Smooth muscle cell (in vitro differentiated cells): Measurements from ENCODE around the gene RGPD3. TPM values are rescaled to one million over a fixed set of nuclear protein-coding genes. Genes with fewer than 3 reads are reported as not detected.
"Not testable (repeated sequence)": the region's sequence is repeated elsewhere in the genome, so short reads cannot be mapped to it uniquely, and the experiment has no call there.

Experiments used
- DNase-seq: peaks from one replicate; lab custom pipeline; 2025; ENCODE audit not compliant: unreplicated experiment; lab: John Stamatoyannopoulos, UW
- H2AFZ ChIP-seq: fragments of 200-600 bp; sonication (generic); 2 replicates; pipeline ENCODE4 v1.6.0; 2016; ENCODE audit warnings: antibody characterized with exemption, low read depth, mild to moderate bottlenecking
- H3F3A ChIP-seq: fragments of 200-600 bp; sonication (generic); 2 replicates; pipeline ENCODE4 v1.6.0; 2017; ENCODE audit warnings: antibody characterized with exemption, low read depth
- H3K27ac ChIP-seq: fragments of 200-600 bp; sonication (generic); 2 replicates; pipeline ENCODE4 v1.5.1; 2016; ENCODE audit warnings: low read depth, mild to moderate bottlenecking
- H3K27me3 ChIP-seq: fragments of 200-600 bp; sonication (generic); 2 replicates; pipeline ENCODE4 v1.6.1; 2016; ENCODE audit warnings: low read depth, mild to moderate bottlenecking
- H3K36me3 ChIP-seq: fragments of 200-600 bp; sonication (generic); 2 replicates; pipeline ENCODE4 v1.5.1; 2016; ENCODE audit warnings: low read depth
- H3K4me1 ChIP-seq: fragments of 200-600 bp; sonication (generic); 2 replicates; pipeline ENCODE4 v1.5.1; 2016; ENCODE audit warnings: low read depth
- H3K4me2 ChIP-seq: fragments of 200-600 bp; sonication (generic); 2 replicates; pipeline ENCODE4 v1.6.0; 2016; ENCODE audit warnings: mild to moderate bottlenecking
- H3K4me3 ChIP-seq: fragments of 200-600 bp; sonication (generic); 2 replicates; pipeline ENCODE4 v1.5.1; 2016; ENCODE audit warnings: mild to moderate bottlenecking
- H3K79me2 ChIP-seq: fragments of 200-600 bp; sonication (generic); 2 replicates; pipeline ENCODE4 v1.6.0; 2016; ENCODE audit warnings: low read depth, mild to moderate bottlenecking
- H3K9ac ChIP-seq: fragments of 200-600 bp; sonication (generic); 2 replicates; pipeline ENCODE4 v1.6.0; 2016; ENCODE audit warnings: low read depth
- H3K9me3 ChIP-seq: fragments of 200-600 bp; sonication (generic); replicated peaks from 2 replicates; pipeline ENCODE4 v1.5.1; 2016; ENCODE audit warnings: low read depth
- H4K20me1 ChIP-seq: fragments of 200-600 bp; sonication (generic); 2 replicates; pipeline ENCODE4 v1.6.0; 2016; ENCODE audit warnings: low read depth
- WGBS: methylation state at CpG from one replicate; pipeline ENCODE4 v1.1.7; 2016; ENCODE audit warnings: low lambda C conversion rate; 5-methylcytosine and 5-hydroxymethylcytosine counted together
- polyA plus RNA-seq: library from polyadenylated mRNA; unstranded; fragments of >200 nt; fragmentation: Nextera tagmentation; extraction: Ambion mirVana; gene quantifications from 2 replicates; pipeline ENCODE4 v1.2.1, GENCODE V29; 2016
- total RNA-seq: library from RNA; depleted of rRNA; stranded (reverse); fragments of >200 nt; gene quantifications from 2 replicates; pipeline ENCODE4 v1.2.3, GENCODE V29; 2014

RGPD3 gene
- total and polyA plus RNA-seq, 2 experiments from 2014 or later, result 0.04 TPM; not detected in 1

GRCh38 chr2:106502351-106502750, 34.1 kb upstream of the RGPD3 start:
- not testable (repeated sequence) for H3K9me3 ChIP-seq, H3K4me2 ChIP-seq, H3K9ac ChIP-seq, H3K27ac ChIP-seq, H3K36me3 ChIP-seq, H3K79me2 ChIP-seq, H2AFZ ChIP-seq, H3K4me1 ChIP-seq, DNase-seq, H4K20me1 ChIP-seq, H3K4me3 ChIP-seq, H3K27me3 ChIP-seq, H3F3A ChIP-seq
- 99% methylated on average over 8 of the region's 8 CpGs for WGBS

DNA sequence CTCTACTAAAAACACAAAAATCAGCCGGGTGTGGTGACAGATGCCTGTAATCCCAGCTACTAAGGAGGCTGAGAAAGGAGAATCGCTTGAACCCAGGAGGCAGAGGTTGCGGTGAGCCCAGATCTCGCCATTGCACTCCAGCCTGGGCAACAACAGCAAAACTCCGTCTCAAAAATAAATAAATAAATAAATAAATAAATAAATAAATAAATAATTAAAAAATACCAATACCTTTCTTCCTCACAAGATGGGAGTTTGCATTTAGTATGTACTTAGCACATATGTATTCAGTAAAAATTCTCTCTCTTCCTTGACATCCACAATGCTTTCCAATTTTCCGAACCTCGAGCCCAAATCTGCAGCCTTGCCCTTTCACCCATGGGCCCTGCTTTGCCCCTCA, 32.1 kb upstream of the RGPD3 start:
- H3K27me3 ChIP-seq, H3K27ac ChIP-seq, DNase-seq, H3F3A ChIP-seq, H3K36me3 ChIP-seq, H3K4me2 ChIP-seq, H4K20me1 ChIP-seq, H3K4me1 ChIP-seq, H3K9me3 ChIP-seq, H3K79me2 ChIP-seq, H3K9ac ChIP-seq, H3K4me3 ChIP-seq, H2AFZ ChIP-seq: not testable (repeated sequence)
- 95% methylated on average over 6 of the region's 7 CpGs for WGBS

GRCh38 chr2:106498549-106498948, 30.3 kb upstream of the RGPD3 start:
- not testable (repeated sequence) for H3K4me1 ChIP-seq, H3K4me2 ChIP-seq, H3K4me3 ChIP-seq

DNA sequence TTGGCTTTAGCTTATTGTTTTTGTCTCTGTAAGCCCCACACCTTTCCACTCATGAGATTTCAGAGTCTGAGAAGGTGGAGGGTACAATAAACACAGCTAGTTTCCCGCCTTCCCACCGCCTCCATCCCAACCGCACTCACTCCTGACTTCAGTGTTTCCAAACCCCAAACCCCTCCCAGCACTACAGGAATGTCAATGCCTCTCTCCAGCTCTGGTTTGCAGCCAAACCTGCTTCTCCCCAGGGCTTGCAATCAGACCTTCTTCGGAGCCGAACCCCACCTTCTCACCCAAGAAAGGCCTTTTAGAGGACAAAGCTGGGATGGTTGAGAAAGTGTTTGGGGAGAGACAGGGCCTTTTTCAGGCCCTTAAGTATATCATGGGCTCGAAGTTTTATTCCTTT, 24.7 kb upstream of the RGPD3 start:
- not testable (repeated sequence) for H3K9ac ChIP-seq, H3K4me1 ChIP-seq, H3K79me2 ChIP-seq, H3K9me3 ChIP-seq, H3K4me2 ChIP-seq, H3F3A ChIP-seq, H3K4me3 ChIP-seq, H3K36me3 ChIP-seq, DNase-seq, H3K27ac ChIP-seq, H4K20me1 ChIP-seq, H3K27me3 ChIP-seq, H2AFZ ChIP-seq
- WGBS, result 61% methylated on average over 6 of the region's 6 CpGs

More at GRCh38 chr2:106498549-106498948, 30.3 kb upstream of the RGPD3 start:
- H3K27me3 ChIP-seq, H3K36me3 ChIP-seq, H2AFZ ChIP-seq, H3K27ac ChIP-seq, H3K9me3 ChIP-seq, H4K20me1 ChIP-seq, H3K79me2 ChIP-seq, H3K9ac ChIP-seq, DNase-seq, H3F3A ChIP-seq: not testable (repeated sequence)
- WGBS, result 86% methylated on average over 1 of the region's 1 CpG

- not testable (repeated sequence) for H3K4me3 ChIP-seq, H4K20me1 ChIP-seq, DNase-seq, H3F3A ChIP-seq, H3K27ac ChIP-seq, H2AFZ ChIP-seq, H3K9me3 ChIP-seq, H3K36me3 ChIP-seq, H3K4me1 ChIP-seq, H3K79me2 ChIP-seq, H3K4me2 ChIP-seq, H3K9ac ChIP-seq
- 83% methylated on average over 6 of the region's 6 CpGs for WGBS
- peaks cover 10% of the 10 kb centered on the region for H3K27me3 ChIP-seq
Observed at GRCh38 chr2:106492399-106492798, 24.2 kb upstream of the RGPD3 start.

- 77% methylated on average over 6 of the region's 6 CpGs for WGBS
- not testable (repeated sequence) for H3K4me2 ChIP-seq
Observed at GRCh38 chr2:106489701-106490100, 21.5 kb upstream of the RGPD3 start.

GRCh38 chr2:106487386-106488191, 19.4 kb upstream of the RGPD3 start:
- DNase-seq, H4K20me1 ChIP-seq, H3F3A ChIP-seq, H3K27ac ChIP-seq, H3K4me3 ChIP-seq, H3K4me1 ChIP-seq, H3K9ac ChIP-seq, H3K36me3 ChIP-seq, H3K9me3 ChIP-seq, H2AFZ ChIP-seq, H3K79me2 ChIP-seq, H3K4me2 ChIP-seq: not testable (repeated sequence)
- peaks cover 24% of the 10 kb centered on the region for H3K27me3 ChIP-seq
- WGBS, result 40% methylated on average over 34 of the region's 44 CpGs

More at GRCh38 chr2:106489701-106490100, 21.5 kb upstream of the RGPD3 start:
- not testable (repeated sequence) for H2AFZ ChIP-seq, H3K79me2 ChIP-seq, DNase-seq, H3K4me3 ChIP-seq, H3K9ac ChIP-seq, H4K20me1 ChIP-seq, H3F3A ChIP-seq, H3K36me3 ChIP-seq, H3K4me1 ChIP-seq, H3K27ac ChIP-seq, H3K9me3 ChIP-seq
- H3K27me3 ChIP-seq, result peaks cover 24% of the 10 kb centered on the region

DNA sequence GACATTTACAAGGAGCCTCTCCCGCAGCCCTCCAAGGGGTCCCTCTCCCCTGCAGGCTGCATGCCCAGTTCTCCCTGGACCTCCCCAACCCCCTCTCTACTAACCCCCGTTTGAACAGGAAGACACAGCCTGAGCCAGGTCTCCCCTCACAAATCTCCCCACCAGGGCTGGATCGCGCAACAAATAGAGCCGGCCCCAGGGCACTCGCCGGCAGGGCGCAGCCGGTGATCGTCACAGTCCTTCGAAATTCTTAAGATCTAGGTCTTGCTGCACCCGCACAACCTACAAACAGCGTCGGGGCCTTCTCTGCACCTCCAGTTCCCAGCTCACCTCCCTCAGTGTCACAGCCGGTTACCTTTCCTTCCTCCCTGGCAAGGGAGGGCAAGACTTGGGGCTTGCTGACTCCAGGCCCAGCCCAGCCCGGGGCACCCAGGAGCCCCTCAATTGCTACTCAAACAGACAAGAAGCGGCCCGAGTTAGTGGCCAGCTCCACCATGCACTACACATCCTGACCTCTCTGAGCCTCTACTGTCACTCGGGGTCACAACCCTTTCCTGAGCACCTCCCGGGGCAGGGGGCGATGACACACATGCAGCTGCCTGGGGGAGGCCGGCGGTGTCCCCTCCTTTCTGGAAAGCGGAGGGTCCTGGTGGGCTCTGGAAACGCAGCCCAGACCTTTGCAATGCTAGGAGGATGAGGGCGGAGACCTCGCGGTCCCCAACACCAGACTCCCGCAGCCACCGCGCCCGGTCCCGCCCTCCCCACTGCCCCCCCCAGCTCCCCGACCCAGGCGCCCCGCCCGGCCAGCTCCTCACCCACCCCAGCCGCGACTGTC, 18.6 kb upstream of the RGPD3 start, which contains the start of gene CD8B2:
Gene CD8B2 (plus strand): TSS at position 814 of the 835 bp plus-strand sequence. CDS start 63 bp downstream, outside the sequence.
- H3K9ac ChIP-seq, H3K9me3 ChIP-seq, H3K79me2 ChIP-seq, DNase-seq, H3K4me2 ChIP-seq, H3K27ac ChIP-seq, H2AFZ ChIP-seq, H3K4me1 ChIP-seq, H3K36me3 ChIP-seq, H4K20me1 ChIP-seq, H3F3A ChIP-seq, H3K4me3 ChIP-seq: not testable (repeated sequence)
- H3K27me3 ChIP-seq, result peaks cover 24% of the 10 kb centered on the region
- WGBS, result 28% methylated on average over 17 of the region's 39 CpGs
